H1 (cell line): ENCODE data around the gene VRK2. TPM values are rescaled to one million over a fixed set of nuclear protein-coding genes. Genes with fewer than 3 reads are reported as not detected.

Experiments
- CTCF ChIA-PET: fragments of 300-600 bp; sonication (Branson Sonifier 250); formaldehyde crosslinking; loops from one replicate; lab custom pipeline; 2021; ENCODE audit not compliant: partially characterized antibody; lab: Charles Lee
- POLR2A ChIA-PET: fragments of 300-600 bp; sonication (Branson Sonifier 250); formaldehyde crosslinking; loops from one replicate; lab custom pipeline; 2021; ENCODE audit warnings: inconsistent platforms; ENCODE audit not compliant: partially characterized antibody; lab: Charles Lee
- DNase-seq, 2 experiments: peaks; one replicate each; pipeline versions ENCODE4 v3.0.0 to v3.0.0-alpha.2; 2010 to 2022; ENCODE audit warnings: low spot score in 2 of 2, low read depth in 1 of 2, mixed read lengths in 1 of 2
- FAIRE-seq: peaks from 2 replicates; lab custom pipeline; 2011; peaks lifted over from hg19 to GRCh38; lab: Jason Lieb, UNC
- H2AFZ ChIP-seq: 2 replicates; pipeline ENCODE4 v1.8.1; 2012; ENCODE audit warnings: low read length, inconsistent platforms
- H2AK5ac ChIP-seq: 2 replicates; pipeline ENCODE4 v1.6.1; 2013; ENCODE audit warnings: low read depth, low read length
- H2BK120ac ChIP-seq: replicated peaks from 2 replicates; pipeline ENCODE3; 2013; ENCODE audit warnings: low read depth, low read length, inconsistent platforms
- H2BK12ac ChIP-seq: 2 replicates; pipeline ENCODE4 v1.6.1; 2013; ENCODE audit warnings: low read depth, low read length
- H2BK15ac ChIP-seq: 2 replicates; pipeline ENCODE4 v1.6.1; 2013; ENCODE audit warnings: low read length
- H2BK20ac ChIP-seq: 2 replicates; pipeline ENCODE4 v1.6.1; 2013; ENCODE audit warnings: low read length
- H2BK5ac ChIP-seq: 2 replicates; pipeline ENCODE4 v1.6.1; 2013; ENCODE audit warnings: low read depth, low read length
- H3K14ac ChIP-seq: 2 replicates; pipeline ENCODE4 v1.6.1; 2013; ENCODE audit warnings: inconsistent platforms; ENCODE audit not compliant: insufficient read length
- H3K18ac ChIP-seq: 2 replicates; pipeline ENCODE4 v1.6.1; 2013; ENCODE audit warnings: low read length; ENCODE audit errors: extremely low read depth
- H3K23ac ChIP-seq: 2 replicates; pipeline ENCODE4 v1.6.1; 2013; ENCODE audit warnings: inconsistent platforms; ENCODE audit not compliant: insufficient read length
- H3K23me2 ChIP-seq: 2 replicates; pipeline ENCODE4 v1.6.1; 2013; ENCODE audit warnings: low read depth, low read length
- H3K27ac ChIP-seq: 2 replicates; pipeline ENCODE4 v1.6.1; 2011; ENCODE audit warnings: low read depth, low read length, inconsistent platforms
- H3K27me3 ChIP-seq, 4 experiments: replicated peaks in 1 of 4; 1 replicate in 1 of 4; 2 replicates in 3 of 4; pipeline versions ENCODE4 v1.6.1 to v1.8.1; 2011 to 2013; ENCODE audit warnings: low read length in 3 of 4, mild to moderate bottlenecking in 3 of 4, inconsistent platforms in 2 of 4, mixed read lengths in 2 of 4, moderate library complexity in 1 of 4; ENCODE audit not compliant: control insufficient read depth in 3 of 4, insufficient read depth in 3 of 4; ENCODE audit errors: extremely low read depth in 1 of 4
- H3K36me3 ChIP-seq, 4 experiments: 2 replicates each; pipeline versions ENCODE4 v1.6.1 to v1.8.1; 2011 to 2013; ENCODE audit warnings: mild to moderate bottlenecking in 4 of 4, low read length in 3 of 4, moderate library complexity in 2 of 4, control low read depth in 1 of 4, inconsistent platforms in 1 of 4; ENCODE audit not compliant: insufficient read depth in 4 of 4, control insufficient read depth in 2 of 4
- H3K4ac ChIP-seq: replicated peaks from 2 replicates; pipeline ENCODE3; 2013; ENCODE audit warnings: low read length, low read depth, mixed read lengths, inconsistent platforms; ENCODE audit not compliant: insufficient read length
- H3K4me1 ChIP-seq, 4 experiments: replicated peaks in 1 of 4; 1 replicate in 1 of 4; 2 replicates in 3 of 4; pipeline versions ENCODE4 v1.6.1 to v1.8.1; 2011 to 2013; ENCODE audit warnings: low read length in 3 of 4, inconsistent platforms in 2 of 4, mixed read lengths in 1 of 4; ENCODE audit not compliant: insufficient read depth in 4 of 4, control insufficient read depth in 3 of 4
- H3K4me2 ChIP-seq, 2 experiments: 2 replicates each; pipeline versions ENCODE4 v1.6.1 to v1.8.1; 2011 to 2013; ENCODE audit warnings: low read depth in 2 of 2, low read length in 2 of 2, control low read depth in 1 of 2, inconsistent platforms in 1 of 2, mild to moderate bottlenecking in 1 of 2; ENCODE audit not compliant: insufficient read depth in 1 of 2
- H3K4me3 ChIP-seq, 4 experiments: fragments of 200-600, 300-600 bp in 1 of 4; sonication (generic), shearing (Covaris generic), sonication (Bioruptor Twin) in 1 of 4; 2 replicates each; pipeline versions ENCODE4 v1.5.1 to v1.8.1; 2011 to 2016; ENCODE audit warnings: low read length in 4 of 4, low read depth in 3 of 4, control low read depth in 2 of 4, inconsistent platforms in 2 of 4, mild to moderate bottlenecking in 2 of 4, mixed read lengths in 1 of 4, moderate library complexity in 1 of 4; ENCODE audit not compliant: insufficient read depth in 2 of 4; ENCODE audit errors: extremely low read depth in 1 of 4
- H3K56ac ChIP-seq: replicated peaks from 2 replicates; pipeline ENCODE3; 2013; ENCODE audit warnings: low read depth, mild to moderate bottlenecking, mixed read lengths, low read length, inconsistent platforms; ENCODE audit not compliant: insufficient read length
- H3K79me1 ChIP-seq: 2 replicates; pipeline ENCODE4 v1.6.1; 2013; ENCODE audit warnings: low read depth, low read length, control low read depth
- H3K79me2 ChIP-seq, 2 experiments: 2 replicates each; pipeline versions ENCODE4 v1.6.1 to v1.8.1; 2012 to 2013; ENCODE audit warnings: low read length in 2 of 2, mild to moderate bottlenecking in 2 of 2, inconsistent platforms in 1 of 2; ENCODE audit not compliant: insufficient read depth in 2 of 2, control insufficient read depth in 1 of 2
- H3K9ac ChIP-seq, 4 experiments: replicated peaks in 1 of 4; 1 replicate in 1 of 4; 2 replicates in 3 of 4; pipeline versions ENCODE4 v1.6.1 to v1.8.1; 2011 to 2013; ENCODE audit warnings: low read depth in 3 of 4, low read length in 3 of 4, control low read depth in 2 of 4, mild to moderate bottlenecking in 2 of 4, moderate library complexity in 2 of 4, inconsistent platforms in 1 of 4; ENCODE audit errors: extremely low read depth in 1 of 4
- H3K9me3 ChIP-seq, 2 experiments: 2 replicates each; pipeline versions ENCODE4 v1.6.1 to v1.8.1; 2012 to 2013; ENCODE audit warnings: mild to moderate bottlenecking in 2 of 2, moderate library complexity in 2 of 2, control low read depth in 1 of 2, inconsistent platforms in 1 of 2, low read depth in 1 of 2, low read length in 1 of 2, mixed read lengths in 1 of 2; ENCODE audit not compliant: insufficient read depth in 2 of 2
- H4K20me1 ChIP-seq, 2 experiments: replicated peaks in 1 of 2; 2 replicates each; pipeline versions ENCODE3 to v1.8.1; 2011 to 2013; ENCODE audit warnings: inconsistent platforms in 2 of 2, low read length in 2 of 2, mild to moderate bottlenecking in 1 of 2; ENCODE audit not compliant: insufficient read depth in 2 of 2, control insufficient read depth in 1 of 2
- H4K5ac ChIP-seq: 2 replicates; pipeline ENCODE4 v1.6.1; 2013; ENCODE audit warnings: low read length, low read depth, mixed read lengths, inconsistent platforms; ENCODE audit not compliant: insufficient read length
- H4K8ac ChIP-seq: 2 replicates; pipeline ENCODE4 v1.8.0; 2013; ENCODE audit warnings: mild to moderate bottlenecking, moderate library complexity, low read length, inconsistent platforms; ENCODE audit not compliant: insufficient read depth; ENCODE audit errors: extremely low read depth
- H4K91ac ChIP-seq: replicated peaks from 2 replicates; pipeline ENCODE3; 2013; ENCODE audit warnings: low read length, mixed read lengths, inconsistent platforms; ENCODE audit not compliant: insufficient read length
- ASH2L ChIP-seq: fragments of 200-600, 300-600 bp; sonication (generic); IDR thresholded peaks from one replicate; pipeline ENCODE4 v1.7.1; 2017; ENCODE audit warnings: low read length
- CBX5 ChIP-seq: fragments of 300-800, 300-1000 bp; sonication (generic); IDR thresholded peaks from 2 replicates; pipeline ENCODE4 v1.7.1; 2016; ENCODE audit warnings: antibody characterized with exemption, low read length, low read depth
- RAD21 ChIP-seq, 2 experiments: IDR thresholded peaks in 1 of 2; conservative IDR thresholded peaks in 1 of 2; 2 replicates each; pipeline ENCODE4 v1.6.1; 2011; ENCODE audit warnings: low read depth in 2 of 2, low read length in 2 of 2, improper control_type of control experiment in 1 of 2, inconsistent platforms in 1 of 2, mild to moderate bottlenecking in 1 of 2, moderate library complexity in 1 of 2
- WGBS, 2 experiments: shearing (Covaris generic) in 1 of 2; methylation state at CpG; one replicate each; pipeline versions ENCODE4 v1.1.6 to v1.1.7; 2013 to 2015; ENCODE audit warnings: low lambda C conversion rate in 2 of 2, mixed read lengths in 2 of 2, inconsistent platforms in 1 of 2, low coverage in 1 of 2, missing lambda C conversion rate in 1 of 2; ENCODE audit not compliant: insufficient replicate concordance in 2 of 2, insufficient coverage in 1 of 2, insufficient read length in 1 of 2; ENCODE audit errors: extremely low coverage in 1 of 2, missing lambda C conversion rate in 1 of 2; 5-methylcytosine and 5-hydroxymethylcytosine counted together
- polyA plus RNA-seq, 7 experiments: library from polyadenylated mRNA; depleted of rRNA in 3 of 7; stranded (reverse) in 5 of 7; unstranded in 2 of 7; fragments of >200 nt in 5 of 7; fragments of 200-250 nt in 2 of 7; gene quantifications; 1 replicate in 5 of 7; 2 replicates in 1 of 7; 4 replicates in 1 of 7; pipeline versions ENCODE4 v1.2.1 to v1.2.3, GENCODE V29; 2011 to 2013; ENCODE audit warnings: missing spikeins in 2 of 7, mixed read lengths in 2 of 7
- total RNA-seq: library from RNA; stranded (reverse); fragmentation: NEBNext Ultra II Directional; extraction: Animal tissue kit (Norgen Biotek cat#: 25700); gene quantifications from 2 replicates; pipeline ENCODE4 v1.2.1, GENCODE V29; 2021

VRK2 gene
- total and polyA plus RNA-seq, 2 of the 8 experiments (the other 6 are each of a cell fraction or from before 2014, with no cell fraction given): 7.6 to 27.8 TPM

DNA sequence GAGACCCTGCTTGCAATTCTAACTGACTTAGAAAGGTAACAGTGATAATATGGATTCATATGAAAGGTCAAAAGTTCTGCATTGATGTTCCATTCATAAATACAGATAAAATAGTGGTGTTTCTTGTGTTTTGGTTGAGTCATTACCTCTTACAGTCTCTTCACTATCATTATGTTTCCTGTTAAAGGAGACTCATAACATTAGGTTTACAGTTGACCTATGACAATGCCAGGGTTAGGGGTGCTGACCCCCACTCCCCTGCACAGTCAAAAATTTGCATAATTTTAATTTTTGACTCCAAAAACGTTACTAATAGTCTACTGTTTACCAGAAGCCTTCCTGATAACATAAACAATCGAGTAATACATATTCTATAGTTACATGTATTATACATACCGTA is 75.4 kb downstream of the VRK2 start:
- no peak overlapping the region for H3K4me3 ChIP-seq
- H2AK5ac ChIP-seq: no peak overlapping the region
- H2BK12ac ChIP-seq: no peak overlapping the region
- no peak overlapping the region for H4K5ac ChIP-seq
- peaks cover 0 to 8% (median 0%) of the 10 kb centered on the region in 4 experiments; a peak in 2 of 8 replicates for H3K36me3 ChIP-seq
- H4K91ac ChIP-seq: no peak overlapping the region
- H3K79me1 ChIP-seq: no peaks in the 10 kb centered on the region
- H2BK5ac ChIP-seq: no peak overlapping the region
- H3K23me2 ChIP-seq: no peaks in the 10 kb centered on the region
- 95% methylated on average over 3 of the region's 3 CpGs; no CpG with 5 or more reads in 1 of the 2 experiments for WGBS, 2 experiments
- no peak overlapping the region for H2BK20ac ChIP-seq
- no peak overlapping the region for H4K8ac ChIP-seq
- H3K27ac ChIP-seq: no peak overlapping the region
- POLR2A ChIA-PET: no interaction called here
- no peak overlapping the region for H3K56ac ChIP-seq
- H4K20me1 ChIP-seq: no peaks in the 10 kb centered on the region
- H3K18ac ChIP-seq: no peak overlapping the region
- no peak overlapping the region for H3K23ac ChIP-seq
- H3K9ac ChIP-seq: no peak overlapping the region
- no peak overlapping the region for H3K4me2 ChIP-seq
- H3K27me3 ChIP-seq: no peaks in the 10 kb centered on the region
- H2BK120ac ChIP-seq: no peak overlapping the region
- no peaks in the 10 kb centered on the region for H3K4me1 ChIP-seq
- DNase-seq: no peak
- CTCF ChIA-PET: interaction anchor here (0.5 kb wide), 1 partner anchor 10 kb away, joined by 4 read pairs; no protein-coding TSS in a partner anchor
- no peak overlapping the region for H2AFZ ChIP-seq
- TF ChIP-seq RAD21 (IDR thresholded peaks at IDR 0.05 in 1 of 2, conservative IDR thresholded peaks at IDR 0.05 in 1 of 2; ENCODE audit: low read depth in 2 of 2, low read length in 2 of 2): no peak
- no peak for TF ChIP-seq CBX5
- no peak for TF ChIP-seq ASH2L
- TF ChIP-seq, all 59 proteins: peak for 0
- Histone ChIP-seq H3K4ac (no peak overlapping the region), H3K79me2 (no peaks in the 10 kb centered on the region), H3K9me3 (peaks cover 0 to 2% of the 10 kb centered on the region in 2 experiments; a peak in 1 of 4 replicates), H3K14ac (no peak overlapping the region), H2BK15ac (no peak overlapping the region)
- no peak for FAIRE-seq
